Thyroid gland (tissue), 4 donors: ENCODE results near the gene ADAMTS2. TPM values are rescaled to one million over a fixed set of nuclear protein-coding genes. Genes with fewer than 3 reads are reported as not detected.
"Not testable (repeated sequence)": the region's sequence is repeated elsewhere in the genome, so short reads cannot be mapped to it uniquely, and the experiment has no call there.

Source experiments
- DNase-seq, 2 donors: peaks; one replicate each; pipeline ENCODE4 v3.0.0-alpha.2; 2019
- H3K27ac ChIP-seq, 3 donors: fragments of 200-600 bp; sonication (generic); 1 replicate in 2 of 3; 2 replicates in 1 of 3; pipeline ENCODE4 v1.5.1; 2016 to 2019; ENCODE audit warnings: mild to moderate bottlenecking in 1 of 3, moderate library complexity in 1 of 3
- H3K27me3 ChIP-seq: fragments of 200-600 bp; sonication (generic); one replicate; pipeline ENCODE4 v1.5.1; 2019
- H3K36me3 ChIP-seq, 2 donors: fragments of 200-600 bp; sonication (generic); one replicate each; pipeline ENCODE4 v1.5.1; 2016 to 2019
- H3K4me1 ChIP-seq, 2 donors: fragments of 200-600 bp; sonication (generic); one replicate each; pipeline ENCODE4 v1.5.1; 2017 to 2019
- H3K4me3 ChIP-seq, 3 donors: fragments of 200-600 bp; sonication (generic); replicated peaks in 1 of 3; 1 replicate in 2 of 3; 2 replicates in 1 of 3; pipeline ENCODE4 v1.5.1; 2016; ENCODE audit warnings: mild to moderate bottlenecking in 1 of 3
- H3K9me3 ChIP-seq: fragments of 200-600 bp; sonication (generic); one replicate; pipeline ENCODE4 v1.5.1; 2017
- POLR2A ChIP-seq, 2 donors: fragments of 450-650 bp; IDR thresholded peaks; one replicate each; pipeline ENCODE4 v1.6.1; 2017; ENCODE audit warnings: antibody characterized with exemption in 2 of 2, mild to moderate bottlenecking in 2 of 2, moderate library complexity in 1 of 2
- WGBS, 2 donors: methylation state at CpG; one replicate each; pipeline ENCODE4 v1.1.5; 2017; 5-methylcytosine and 5-hydroxymethylcytosine counted together
- intact Hi-C: fragments of 100-400 bp; cut with DNase I; formaldehyde crosslinking; loops from one replicate; pipeline ENCODE4 v1.15.1; 2023
- total RNA-seq, 4 donors: library from RNA; depleted of rRNA; stranded (reverse); fragments of >200 nt; gene quantifications; one replicate each; pipeline ENCODE4 v1.2.3, GENCODE V29; 2016
- TF ChIP-seq, protein P1 (sequence below), 6 experiments: fragments of 200-600 bp in 3 of 6; fragments of 450-650 bp in 3 of 6; sonication (generic) in 3 of 6; IDR thresholded peaks; one replicate each; pipeline ENCODE4 v1.5.1; 2016 to 2019; ENCODE audit warnings: antibody characterized with exemption in 6 of 6, mild to moderate bottlenecking in 2 of 6, inconsistent platforms in 1 of 6, moderate library complexity in 1 of 6

The ADAMTS2 gene
- total RNA-seq, 4 donors from 2014 or later: 3.5 to 16.2 (median 7.3) TPM

DNA sequence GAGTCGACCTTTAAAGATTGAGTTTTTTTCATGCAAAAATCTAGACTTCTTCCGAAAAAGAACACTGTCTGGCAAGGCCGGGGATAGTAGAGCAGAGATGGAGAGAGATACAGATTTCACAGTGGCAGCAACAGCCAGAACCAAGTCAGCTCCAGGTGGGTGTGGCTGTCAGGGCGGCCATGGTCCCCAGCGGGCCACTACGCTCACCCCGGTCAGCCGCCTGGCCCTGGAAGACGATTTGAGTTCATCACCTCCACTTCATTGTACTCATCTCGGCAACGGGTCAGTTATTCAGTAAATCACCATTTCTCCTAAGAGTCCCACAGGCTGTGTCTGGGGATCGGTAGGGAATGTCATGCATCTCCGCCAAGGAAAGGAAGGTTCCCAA is 232.1 kb downstream of the ADAMTS2 start:
- H3K27ac ChIP-seq: no peak overlapping the region
- no peaks in the 10 kb centered on the region for H3K27me3 ChIP-seq
- no peaks in the 10 kb centered on the region for H3K9me3 ChIP-seq
- no peak for DNase-seq
- no peaks in the 10 kb centered on the region for H3K36me3 ChIP-seq
- no peak overlapping the region for H3K4me3 ChIP-seq
- TF ChIP-seq, protein P1, sequence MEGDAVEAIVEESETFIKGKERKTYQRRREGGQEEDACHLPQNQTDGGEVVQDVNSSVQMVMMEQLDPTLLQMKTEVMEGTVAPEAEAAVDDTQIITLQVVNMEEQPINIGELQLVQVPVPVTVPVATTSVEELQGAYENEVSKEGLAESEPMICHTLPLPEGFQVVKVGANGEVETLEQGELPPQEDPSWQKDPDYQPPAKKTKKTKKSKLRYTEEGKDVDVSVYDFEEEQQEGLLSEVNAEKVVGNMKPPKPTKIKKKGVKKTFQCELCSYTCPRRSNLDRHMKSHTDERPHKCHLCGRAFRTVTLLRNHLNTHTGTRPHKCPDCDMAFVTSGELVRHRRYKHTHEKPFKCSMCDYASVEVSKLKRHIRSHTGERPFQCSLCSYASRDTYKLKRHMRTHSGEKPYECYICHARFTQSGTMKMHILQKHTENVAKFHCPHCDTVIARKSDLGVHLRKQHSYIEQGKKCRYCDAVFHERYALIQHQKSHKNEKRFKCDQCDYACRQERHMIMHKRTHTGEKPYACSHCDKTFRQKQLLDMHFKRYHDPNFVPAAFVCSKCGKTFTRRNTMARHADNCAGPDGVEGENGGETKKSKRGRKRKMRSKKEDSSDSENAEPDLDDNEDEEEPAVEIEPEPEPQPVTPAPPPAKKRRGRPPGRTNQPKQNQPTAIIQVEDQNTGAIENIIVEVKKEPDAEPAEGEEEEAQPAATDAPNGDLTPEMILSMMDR (IDR thresholded peaks at IDR 0.05): no peak
- no peak for TF ChIP-seq POLR2A (IDR thresholded peaks at IDR 0.05)
- intact Hi-C loops: no loop called here
- WGBS, 2 donors: 88 to 91% methylated on average over 13 of the region's 13 CpGs
- no peaks in the 10 kb centered on the region for H3K4me1 ChIP-seq

DNA sequence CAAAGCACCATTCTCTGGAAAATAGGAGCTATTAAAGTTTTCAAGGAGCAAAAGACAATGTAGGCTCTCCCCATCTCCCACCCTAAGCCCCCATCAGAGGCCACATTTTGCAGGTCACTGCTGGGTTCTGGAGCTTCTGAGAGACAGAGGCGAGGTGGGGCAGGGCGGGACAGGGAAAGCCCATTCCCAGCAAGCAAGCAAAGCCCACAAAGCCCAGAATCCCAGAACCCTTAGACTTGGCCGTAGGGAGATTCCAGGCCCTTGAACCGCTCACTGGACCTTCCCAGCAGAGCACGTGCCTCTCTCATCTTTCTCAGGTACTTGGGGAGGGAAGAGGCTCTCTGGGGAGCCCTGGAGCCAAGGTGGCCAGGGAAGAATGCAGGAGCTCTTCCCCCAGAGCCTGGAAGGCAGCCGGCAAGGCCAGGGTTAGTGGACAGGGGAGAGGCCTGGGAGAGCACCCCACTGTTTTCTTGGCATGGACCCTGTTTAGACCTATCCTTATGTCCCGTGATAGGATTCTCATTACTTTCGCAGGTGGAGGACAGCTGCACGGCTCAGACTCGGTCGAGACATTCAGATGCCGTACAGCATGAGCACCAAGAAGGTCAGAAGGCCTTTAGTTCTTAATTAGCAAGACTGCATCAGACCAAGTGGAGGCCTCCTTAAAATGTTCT is 232.7 kb downstream of the ADAMTS2 start:
- H3K27me3 ChIP-seq: no peaks in the 10 kb centered on the region
- H3K36me3 ChIP-seq: no peaks in the 10 kb centered on the region
- TF ChIP-seq, protein P1 (IDR thresholded peaks at IDR 0.05): no peak
- TF ChIP-seq POLR2A (IDR thresholded peaks at IDR 0.05): no peak
- H3K4me1 ChIP-seq: no peaks in the 10 kb centered on the region
- DNase-seq: no peak
- no peaks in the 10 kb centered on the region for H3K9me3 ChIP-seq
- intact Hi-C loops: no loop called here
- no peak overlapping the region for H3K27ac ChIP-seq
- no peak overlapping the region for H3K4me3 ChIP-seq
- 90 to 94% methylated on average over 11 to 12 of the region's 12 CpGs for WGBS, 2 donors

DNA sequence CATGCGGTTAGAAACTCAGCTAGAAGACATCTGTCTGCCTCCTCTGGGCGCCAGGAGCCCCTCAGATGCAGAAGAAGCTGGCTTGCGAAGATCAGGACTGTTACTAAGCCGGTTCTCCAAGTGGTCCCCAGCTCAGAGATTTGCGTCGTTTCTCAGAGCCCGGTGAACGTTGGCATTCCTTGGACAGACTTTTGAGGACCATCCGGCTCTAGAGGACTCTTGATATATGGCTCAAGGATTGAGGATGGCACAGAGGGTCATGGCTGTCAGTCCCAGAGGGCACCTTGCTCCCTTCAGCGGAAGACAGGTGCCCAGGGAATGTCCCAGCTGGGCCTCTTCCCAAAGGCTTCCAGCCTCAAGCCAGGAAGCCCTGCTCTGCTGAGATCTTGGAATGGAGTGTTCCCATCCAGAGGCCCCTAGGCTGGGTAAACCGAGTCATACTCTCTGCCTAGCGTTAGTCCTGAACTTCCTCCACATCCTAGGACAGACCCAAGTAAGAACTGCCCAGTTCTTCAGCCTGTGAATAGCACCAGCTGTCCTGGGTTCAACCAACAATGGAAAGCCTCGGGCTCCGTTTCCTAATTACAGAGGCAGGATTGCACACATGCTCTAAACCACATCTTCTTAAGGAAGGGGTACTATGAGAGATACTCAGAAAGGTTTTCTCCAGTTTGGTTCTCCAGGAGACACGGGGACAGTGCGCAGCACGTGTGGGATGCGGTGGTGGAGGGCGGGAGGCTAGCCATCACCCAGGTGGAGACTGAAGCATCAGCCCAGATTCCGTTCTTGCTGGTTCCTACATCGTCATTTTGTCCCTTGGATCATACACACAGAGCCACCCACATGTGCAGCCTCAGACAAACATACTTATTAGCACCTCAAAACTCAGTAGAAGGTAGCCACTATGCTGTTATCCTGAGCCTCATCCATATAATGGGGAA is 233.7 kb downstream of the ADAMTS2 start:
- DNase-seq: no peak
- no peak for TF ChIP-seq POLR2A (IDR thresholded peaks at IDR 0.05)
- TF ChIP-seq, protein P1 (IDR thresholded peaks at IDR 0.05): no peak
- no peaks in the 10 kb centered on the region for H3K27me3 ChIP-seq
- 82 to 86% methylated on average over 19 to 21 of the region's 21 CpGs for WGBS, 2 donors
- H3K4me1 ChIP-seq: no peaks in the 10 kb centered on the region
- intact Hi-C loops: no loop called here
- no peak overlapping the region for H3K27ac ChIP-seq
- no peaks in the 10 kb centered on the region for H3K36me3 ChIP-seq
- no peak overlapping the region for H3K4me3 ChIP-seq
- no peaks in the 10 kb centered on the region for H3K9me3 ChIP-seq

DNA sequence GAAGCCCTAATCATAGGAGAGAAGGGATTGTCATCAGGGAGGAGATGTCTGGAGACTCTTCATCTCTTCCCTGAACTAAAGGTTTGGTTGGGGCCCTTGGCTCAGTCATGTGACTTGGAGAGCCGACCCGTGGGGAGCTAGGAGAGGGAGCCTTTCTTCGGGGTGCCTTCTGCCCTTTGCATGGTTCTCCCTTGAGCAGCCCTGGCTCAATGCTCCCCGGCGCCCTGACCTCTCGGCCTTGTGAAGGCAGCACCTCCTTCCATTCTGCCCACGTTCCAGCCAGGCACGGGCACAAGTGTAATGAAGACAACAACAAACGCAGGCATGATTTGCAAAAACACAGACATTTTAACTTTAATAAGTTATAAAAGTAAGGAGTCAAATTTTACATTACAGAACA is 234.7 kb downstream of the ADAMTS2 start:
- 87 to 88% methylated on average over 9 of the region's 9 CpGs for WGBS, 2 donors
- Histone ChIP-seq H3K36me3 (no peaks in the 10 kb centered on the region), H3K9me3 (no peaks in the 10 kb centered on the region), H3K4me1 (no peaks in the 10 kb centered on the region), H3K4me3 (no peak overlapping the region), H3K27me3 (no peaks in the 10 kb centered on the region), H3K27ac (no peak overlapping the region)
- TF ChIP-seq, protein P1 (IDR thresholded peaks at IDR 0.05): no peak
- no peak for TF ChIP-seq POLR2A (IDR thresholded peaks at IDR 0.05)
- DNase-seq: no peak
- intact Hi-C loops: no loop called here

DNA sequence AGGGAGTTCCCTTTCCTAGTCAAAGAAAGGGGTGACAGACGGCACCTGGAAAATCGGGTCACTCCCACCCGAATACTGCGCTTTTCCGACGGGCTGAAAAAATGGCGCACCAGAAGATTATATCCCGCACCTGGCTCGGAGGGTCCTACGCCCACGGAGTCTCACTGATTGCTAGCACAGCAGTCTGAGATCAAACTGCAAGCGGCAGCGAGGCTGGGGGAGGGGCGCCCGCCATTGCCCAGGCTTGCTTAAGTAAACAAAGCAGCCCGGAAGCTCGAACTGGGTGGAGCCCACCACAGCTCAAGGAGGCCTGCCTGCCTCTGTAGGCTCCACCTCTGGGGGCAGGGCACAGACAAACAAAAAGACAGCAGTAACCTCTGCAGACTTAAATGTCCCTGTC is 244.0 kb downstream of the ADAMTS2 start:
- WGBS, 2 donors: 93 to 96% methylated on average over 10 to 17 of the region's 17 CpGs
- H3K27ac ChIP-seq, H3K4me1 ChIP-seq, intact Hi-C loops, H3K9me3 ChIP-seq, H3K4me3 ChIP-seq, H3K27me3 ChIP-seq, DNase-seq, H3K36me3 ChIP-seq: not testable (repeated sequence)
